HG03571 (cell line): ENCODE results near the gene ZMAT1.
"Not testable (repeated sequence)": the region's sequence is repeated elsewhere in the genome, so short reads cannot be mapped to it uniquely, and the experiment has no call there.

Experiments
- ATAC-seq: cut with Tn5 transposase; IDR thresholded peaks from one replicate; pipeline ENCODE4 v1.9.1; 2021; ENCODE audit not compliant: unreplicated experiment

Gene ZMAT1

DNA sequence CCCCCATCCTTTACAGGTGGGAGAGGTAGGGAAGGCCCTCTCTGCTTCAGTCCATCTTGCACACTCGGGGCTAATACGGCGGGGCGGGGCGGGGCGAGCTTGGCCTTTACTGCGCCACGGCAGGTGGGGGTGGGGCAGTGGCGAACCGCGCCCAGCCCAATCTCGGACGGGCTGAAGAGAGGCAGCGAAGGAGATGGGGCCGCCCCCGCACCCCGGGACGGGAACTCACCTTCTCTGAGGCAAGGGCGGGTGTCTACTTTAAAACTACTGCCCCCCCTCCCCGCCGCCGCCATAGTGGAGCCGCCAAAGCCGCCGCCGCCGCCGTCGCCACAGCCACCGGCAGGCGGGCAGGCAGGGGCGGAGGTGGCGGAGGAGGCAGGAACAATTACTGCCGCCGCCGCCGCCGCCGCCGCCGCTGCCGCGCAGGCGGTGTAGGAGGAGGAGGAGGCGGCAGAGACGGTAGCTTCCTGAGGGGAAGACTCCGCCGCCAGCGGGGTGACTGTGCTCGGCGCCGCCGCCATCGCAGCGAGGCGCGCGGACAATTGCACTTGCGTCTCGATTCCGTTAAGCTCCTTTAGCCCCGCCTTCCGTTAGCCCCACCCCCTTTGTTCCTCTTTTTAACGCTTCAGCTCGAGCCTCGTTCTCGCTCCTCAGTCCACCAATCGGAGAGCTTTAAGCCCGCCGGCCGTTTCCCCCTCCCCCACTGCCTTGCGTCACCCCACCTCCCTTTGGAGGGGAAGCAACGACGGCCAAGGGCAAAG lies at the start of gene ZMAT1:
Gene ZMAT1, minus strand, starts transcription at position 540 of the 761 bp plus-strand sequence. Its CDS starts 19 bp downstream, at position 521.
- peak; percentile 94 for ATAC-seq

DNA sequence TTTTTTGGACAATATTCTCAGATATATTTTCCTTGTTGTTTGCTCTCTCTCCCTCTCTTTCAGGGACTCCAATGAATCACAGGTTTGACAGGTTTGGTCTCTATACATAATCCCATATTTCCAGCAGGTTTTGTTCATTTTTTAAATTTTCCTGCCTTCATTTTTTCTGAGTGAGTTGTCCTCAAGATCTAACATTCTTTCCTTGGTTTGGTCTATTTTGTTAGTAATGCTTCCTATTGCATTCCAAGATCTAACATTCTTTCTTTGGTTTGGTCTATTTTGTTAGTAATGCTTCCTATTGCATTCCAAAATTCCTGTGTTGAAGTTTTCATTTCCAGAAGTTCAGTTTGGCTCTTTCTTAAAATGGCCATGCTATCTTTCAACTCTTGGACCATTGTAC lies 45.3 kb upstream of the ZMAT1 start:
- ATAC-seq: no peak

DNA sequence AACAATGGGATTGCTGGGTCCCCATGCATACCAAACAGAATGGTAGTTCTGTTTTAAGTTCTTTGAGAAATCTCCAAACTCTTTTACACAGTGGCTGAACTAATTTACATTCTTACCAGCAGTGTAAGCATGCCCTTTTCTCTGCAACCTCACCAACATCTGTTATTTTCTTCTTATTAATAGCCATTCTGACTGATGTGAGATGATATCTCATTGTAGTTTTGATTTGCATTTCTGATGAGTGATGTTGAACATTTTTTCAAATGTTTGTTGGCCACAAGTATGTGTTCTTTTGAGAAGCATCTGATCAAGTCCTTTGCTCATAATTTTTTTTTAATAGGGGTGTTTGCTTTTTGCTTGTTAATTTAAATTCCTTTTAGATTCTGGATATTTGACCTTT lies 41.2 kb upstream of the ZMAT1 start:
- ATAC-seq: no peak

DNA sequence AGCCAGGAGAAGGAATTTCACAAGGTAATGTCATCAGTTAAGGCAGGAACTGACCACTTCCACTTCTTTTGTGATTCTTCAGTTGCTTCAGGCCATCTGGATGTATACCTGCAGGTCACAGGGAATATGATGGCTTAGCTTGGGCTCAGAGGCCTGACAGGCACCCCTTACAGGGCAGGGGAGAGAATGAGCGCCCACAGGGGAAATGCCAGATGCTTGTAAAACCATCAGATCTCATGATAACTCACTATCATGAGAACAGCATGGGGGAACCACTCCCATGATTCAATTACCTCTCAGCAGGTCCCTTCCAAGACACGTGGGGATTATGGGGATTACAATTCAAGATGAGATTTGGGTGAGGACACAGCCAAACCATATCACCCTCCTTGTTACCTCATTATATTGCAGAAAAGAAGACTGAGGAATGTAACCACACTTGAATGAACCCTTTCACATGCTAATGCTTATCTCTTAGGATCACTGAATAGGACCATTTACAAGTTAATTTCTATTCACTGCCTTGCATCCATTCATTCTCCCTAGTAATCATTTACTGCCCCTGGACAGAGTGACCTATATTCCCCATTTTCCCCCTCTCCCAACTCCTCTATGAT lies 33.2 kb upstream of the ZMAT1 start:
- not testable (repeated sequence) for ATAC-seq

- ATAC-seq: no peak
Measured at GRCh38 chrX:101958139-101958538, 26.3 kb upstream of the ZMAT1 start.

GRCh38 chrX:101957174-101957573 lies 25.3 kb upstream of the ZMAT1 start:
- ATAC-seq: no peak

GRCh38 chrX:101956556-101956955 lies 24.7 kb upstream of the ZMAT1 start:
- ATAC-seq: no peak

DNA sequence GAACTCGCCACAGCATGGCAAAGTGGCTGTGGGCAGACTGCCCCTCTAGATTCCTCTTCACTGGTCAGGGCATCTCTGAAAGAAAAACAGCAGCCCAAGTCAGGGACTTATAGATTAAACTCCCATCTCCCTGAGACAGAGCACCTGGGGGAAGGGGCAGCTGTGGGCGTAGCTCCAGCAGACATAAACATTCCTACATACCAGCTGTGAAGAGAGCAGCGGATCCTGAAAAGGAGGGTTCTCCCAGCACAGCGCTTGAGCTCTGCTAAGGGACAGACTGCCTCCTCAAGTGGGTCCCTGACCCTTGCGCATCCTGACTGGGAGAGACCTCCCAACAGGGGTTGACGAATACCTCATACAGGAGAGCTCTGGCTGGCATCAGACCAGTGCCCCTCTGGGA lies 18.8 kb upstream of the ZMAT1 start:
- ATAC-seq: no peak

DNA sequence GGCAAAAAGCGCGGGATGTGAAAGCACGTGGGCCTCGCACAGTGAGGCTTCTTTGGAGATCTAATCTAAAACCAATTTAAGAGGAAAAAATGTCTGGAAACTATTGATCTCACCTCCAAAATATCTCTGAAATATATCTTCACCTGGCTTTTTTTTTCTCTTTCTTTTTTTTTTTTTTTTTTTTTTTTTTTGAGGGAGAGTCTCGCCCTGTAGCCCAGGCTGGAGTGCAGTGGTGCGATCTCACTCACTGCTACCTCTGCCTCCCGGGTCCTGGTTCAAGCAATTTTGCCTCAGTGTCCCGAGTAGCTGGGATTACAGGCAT lies 383 bp upstream of the ZMAT1 start:
- no peak for ATAC-seq

DNA sequence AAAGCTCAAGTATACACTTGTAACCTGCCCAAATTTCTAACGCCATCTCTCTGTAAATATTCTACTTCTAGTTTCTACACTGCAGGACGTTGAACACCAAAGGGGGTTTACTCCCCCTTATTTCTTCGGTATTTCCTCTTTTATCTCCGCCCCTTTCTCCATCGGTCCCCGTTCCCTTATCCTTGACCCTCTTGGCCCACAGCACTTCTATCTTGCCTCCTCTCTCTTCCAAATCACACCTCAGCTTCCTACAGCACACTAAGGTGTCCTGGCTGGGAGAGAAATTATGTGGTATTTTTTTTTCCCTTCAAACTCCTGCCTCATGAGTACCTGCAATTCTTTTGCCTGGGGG lies 715 bp downstream of the ZMAT1 start:
- ATAC-seq: peak; percentile 20

DNA sequence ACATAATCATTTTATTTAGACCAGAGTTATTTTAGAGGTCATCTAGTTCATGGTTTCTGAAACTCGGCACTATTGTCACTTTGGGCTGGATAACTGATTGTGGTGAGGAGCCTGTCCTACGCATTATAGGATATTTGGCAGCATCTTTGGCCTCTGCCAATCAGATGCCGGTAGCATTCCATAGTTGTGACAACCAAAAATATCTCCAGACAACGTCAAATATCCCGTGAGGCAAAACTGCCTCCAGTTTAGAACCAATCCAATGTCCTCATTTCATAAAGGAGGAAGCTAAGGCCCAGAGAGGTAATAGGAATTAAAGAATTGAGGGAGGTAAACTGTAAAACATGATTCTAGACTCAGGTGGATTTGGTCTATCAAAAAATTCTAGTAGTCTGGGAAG lies 6.1 kb downstream of the ZMAT1 start:
- no peak for ATAC-seq

- no peak for ATAC-seq
Measured at GRCh38 chrX:101918751-101919150, 13.1 kb downstream of the ZMAT1 start.

DNA sequence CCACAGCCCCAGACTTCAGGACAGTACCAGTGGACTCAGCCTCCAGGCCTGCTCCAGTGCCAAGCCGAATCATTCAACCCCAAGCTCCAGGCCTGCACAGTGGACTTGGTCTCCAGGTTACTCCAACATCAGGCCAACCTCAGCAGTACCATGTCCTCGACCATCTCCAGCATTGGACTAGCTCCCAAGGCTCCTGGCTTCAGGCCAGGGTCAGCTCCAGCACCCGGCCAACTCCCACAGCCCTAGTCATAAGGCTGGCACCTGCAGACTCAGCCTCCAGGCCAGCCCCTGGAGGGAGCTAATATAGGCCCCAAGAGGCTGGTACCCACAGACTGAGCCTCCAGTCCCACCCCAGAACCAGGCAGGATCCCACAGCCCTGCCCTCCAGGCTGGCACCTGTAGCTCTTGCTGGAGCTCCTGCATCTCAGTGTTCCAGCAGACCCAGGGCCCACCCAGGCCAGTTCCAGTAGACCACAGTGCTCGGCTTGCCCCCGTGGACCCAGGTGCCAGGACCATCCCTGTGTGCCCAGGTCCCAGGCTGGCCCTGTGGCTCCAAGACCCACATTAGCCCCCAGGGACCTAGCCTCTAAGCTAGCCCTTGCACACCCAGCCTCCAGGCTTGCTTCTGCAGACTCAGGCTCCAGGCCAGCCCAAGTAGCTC lies 25.6 kb downstream of the ZMAT1 start:
- no peak for ATAC-seq

DNA sequence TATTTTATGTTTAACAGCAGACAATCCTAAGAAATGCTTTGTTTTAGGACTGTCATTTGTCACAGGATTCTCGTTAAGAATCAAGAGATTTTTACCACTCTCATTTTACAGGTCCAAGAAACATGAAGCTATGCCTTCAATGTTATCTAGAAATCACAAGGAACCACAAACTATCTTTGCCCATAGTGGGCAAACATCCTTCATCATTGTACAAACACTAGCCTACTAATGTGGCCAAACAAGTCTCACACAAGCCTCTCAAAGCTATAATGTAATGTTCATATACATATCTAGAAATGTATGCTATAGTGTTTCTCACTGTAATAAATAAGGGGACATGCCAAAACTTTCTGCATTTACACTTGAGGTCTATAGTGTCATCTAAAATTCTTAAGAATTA lies 26.8 kb downstream of the ZMAT1 start:
- no peak for ATAC-seq
